CD4-positive, alpha-beta T cell treated with Interleukin-15 for 4 hours (primary cell): ENCODE results near the gene SHH.
"Not testable (repeated sequence)": the region's sequence is repeated elsewhere in the genome, so short reads cannot be mapped to it uniquely, and the experiment has no call there.

Experiments used
- DNase-seq: peaks from one replicate; pipeline ENCODE4 v3.0.0-alpha.2; 2020; ENCODE audit warnings: low spot score

The SHH gene

GRCh38 chr7:155842496-155843265 lies 30.4 kb upstream of the SHH start:
- no peak for DNase-seq

- DNase-seq: no peak
Observed at GRCh38 chr7:155840909-155841308, 28.6 kb upstream of the SHH start.

- no peak for DNase-seq
Observed at GRCh38 chr7:155840262-155840885, 28.1 kb upstream of the SHH start.

GRCh38 chr7:155839461-155839860 lies 27.2 kb upstream of the SHH start:
- DNase-seq: no peak

- DNase-seq: not testable (repeated sequence)
Observed at GRCh38 chr7:155838312-155838711, 26.0 kb upstream of the SHH start.

GRCh38 chr7:155837126-155837479 lies 24.8 kb upstream of the SHH start:
- DNase-seq: no peak

GRCh38 chr7:155836216-155837125 lies 24.2 kb upstream of the SHH start:
- no peak for DNase-seq

GRCh38 chr7:155835446-155836215 lies 23.4 kb upstream of the SHH start:
- no peak for DNase-seq

GRCh38 chr7:155834486-155835048 lies 22.3 kb upstream of the SHH start:
- no peak for DNase-seq

- DNase-seq: no peak
Observed at GRCh38 chr7:155833651-155834050, 21.4 kb upstream of the SHH start.

GRCh38 chr7:155832581-155832981 lies 20.3 kb upstream of the SHH start:
- DNase-seq: no peak

GRCh38 chr7:155831807-155832524 lies 19.7 kb upstream of the SHH start:
- DNase-seq: no peak

- DNase-seq: no peak
Observed at GRCh38 chr7:155830961-155831806, 18.9 kb upstream of the SHH start.

GRCh38 chr7:155829796-155830470 lies 17.7 kb upstream of the SHH start:
- DNase-seq: no peak

GRCh38 chr7:155825336-155825735 lies 13.1 kb upstream of the SHH start:
- no peak for DNase-seq

- no peak for DNase-seq
Observed at GRCh38 chr7:155824227-155824886, 12.1 kb upstream of the SHH start.

- DNase-seq: no peak
Observed at GRCh38 chr7:155821851-155822250, 9.6 kb upstream of the SHH start.

- no peak for DNase-seq
Observed at GRCh38 chr7:155820788-155821187, 8.5 kb upstream of the SHH start.

GRCh38 chr7:155820246-155820645 lies 8.0 kb upstream of the SHH start:
- DNase-seq: no peak
